PC-3 (cell line): Measurements from ENCODE around the gene SMYD3.

Source experiments
- EZH2 ChIP-seq: fragments of 300-600 bp; sonication (generic); IDR thresholded peaks from one replicate; pipeline ENCODE4 v1.6.1; 2017; ENCODE audit warnings: antibody characterized with exemption, mild to moderate bottlenecking, low read length; ENCODE audit not compliant: unreplicated experiment
- EZH2phosphoT487 ChIP-seq: fragments of 300-600 bp; sonication (generic); IDR thresholded peaks from 2 replicates; pipeline ENCODE4 v1.6.1; 2018; ENCODE audit warnings: mild to moderate bottlenecking, antibody characterized with exemption, low read length, borderline replicate concordance
- TF ChIP-seq, protein P1 (sequence below): fragments of 300-600 bp; sonication (generic); conservative IDR thresholded peaks from 2 replicates; pipeline ENCODE4 v1.5.1; 2017; ENCODE audit warnings: antibody characterized with exemption, low read depth, mild to moderate bottlenecking, low read length

DNA sequence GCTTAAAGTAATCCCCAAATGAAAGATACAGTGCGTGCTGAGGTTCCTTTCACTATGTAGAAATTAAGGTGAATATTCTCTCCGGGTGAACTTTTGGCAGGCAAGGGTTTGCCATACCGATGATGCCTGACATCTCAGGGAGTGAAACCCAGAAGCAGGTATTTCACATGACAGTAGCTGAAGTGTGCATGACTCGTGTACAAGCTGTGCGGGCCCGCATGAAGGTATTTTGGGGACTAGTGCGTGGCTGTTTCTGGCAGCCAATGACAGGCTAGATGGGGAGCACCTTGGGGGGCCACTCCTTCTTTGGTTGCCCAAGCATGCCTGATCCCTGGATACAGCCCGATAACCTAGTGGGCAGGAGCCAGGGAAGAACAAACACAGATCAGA, 569.0 kb downstream of the SMYD3 start:
- TF ChIP-seq, protein P1, sequence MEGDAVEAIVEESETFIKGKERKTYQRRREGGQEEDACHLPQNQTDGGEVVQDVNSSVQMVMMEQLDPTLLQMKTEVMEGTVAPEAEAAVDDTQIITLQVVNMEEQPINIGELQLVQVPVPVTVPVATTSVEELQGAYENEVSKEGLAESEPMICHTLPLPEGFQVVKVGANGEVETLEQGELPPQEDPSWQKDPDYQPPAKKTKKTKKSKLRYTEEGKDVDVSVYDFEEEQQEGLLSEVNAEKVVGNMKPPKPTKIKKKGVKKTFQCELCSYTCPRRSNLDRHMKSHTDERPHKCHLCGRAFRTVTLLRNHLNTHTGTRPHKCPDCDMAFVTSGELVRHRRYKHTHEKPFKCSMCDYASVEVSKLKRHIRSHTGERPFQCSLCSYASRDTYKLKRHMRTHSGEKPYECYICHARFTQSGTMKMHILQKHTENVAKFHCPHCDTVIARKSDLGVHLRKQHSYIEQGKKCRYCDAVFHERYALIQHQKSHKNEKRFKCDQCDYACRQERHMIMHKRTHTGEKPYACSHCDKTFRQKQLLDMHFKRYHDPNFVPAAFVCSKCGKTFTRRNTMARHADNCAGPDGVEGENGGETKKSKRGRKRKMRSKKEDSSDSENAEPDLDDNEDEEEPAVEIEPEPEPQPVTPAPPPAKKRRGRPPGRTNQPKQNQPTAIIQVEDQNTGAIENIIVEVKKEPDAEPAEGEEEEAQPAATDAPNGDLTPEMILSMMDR = no peak
- TF ChIP-seq EZH2 = no peak
- TF ChIP-seq EZH2phosphoT487 = no peak
